Measurements from ENCODE around the gene BTRC. TPM values are rescaled to one million over a fixed set of nuclear protein-coding genes. Genes with fewer than 3 reads are reported as not detected.
A peak's percentile ranks its signal among the peaks of the same experiment; 100 is the strongest.
"Not testable (repeated sequence)": the region's sequence is repeated elsewhere in the genome, so short reads cannot be mapped to it uniquely, and the experiment has no call there.

BTRC gene
- total RNA-seq, 1 experiment from 2014 or later = 29.1 TPM

GRCh38 chr10:101360090-101360489, 6.1 kb downstream of the BTRC start:
- H3K27ac ChIP-seq (ENCODE audit: low read depth, low read length); H4K20me1 ChIP-seq (ENCODE audit: insufficient read depth); POLR2A ChIA-PET; H3K4me3 ChIP-seq (replicated peaks in 1 of 2; ENCODE audit: low read depth in 1 of 2, low read length in 2 of 2); RAD21 ChIA-PET (ENCODE audit: low non-redundant PET in 1 of 2, low total read pairs in 2 of 2, uncharacterized antibody in 2 of 2, unreplicated experiment in 2 of 2); intact Hi-C loops (cut with micrococcal nuclease); H3K4me2 ChIP-seq (ENCODE audit: low read length); H3K27me3 ChIP-seq (ENCODE audit: insufficient read depth, low read length); H2AFZ ChIP-seq (ENCODE audit: low read depth, low read length, poor library complexity, severe bottlenecking); CTCF ChIA-PET; H3K36me3 ChIP-seq (ENCODE audit: control insufficient read depth in 1 of 2, insufficient read depth in 2 of 2, low read length in 2 of 2); H3K9me2 ChIP-seq (ENCODE audit: insufficient read depth); H3K9ac ChIP-seq (ENCODE audit: low read length); BruUV-seq (replicated peaks); DNase-seq (ENCODE audit: low read depth, low spot score); H3K9me3 ChIP-seq (ENCODE audit: control insufficient read depth in 1 of 2, insufficient read depth in 1 of 2, low read depth in 1 of 2, low read length in 2 of 2): not testable (repeated sequence)
- peak; percentile 33; the same call in 1 of the 2 replicates for TF ChIP-seq EGR1 (IDR thresholded peaks at IDR 0.05; ENCODE audit: low read depth)
- Histone ChIP-seq H3K79me2 (ENCODE audit: insufficient read depth, low read length) (peaks cover 23% of the 10 kb centered on the region), H3K4me1 (ENCODE audit: control insufficient read depth in 1 of 2, insufficient read depth in 2 of 2, low read length in 2 of 2) (peaks cover 4 to 28% of the 10 kb centered on the region in 2 experiments; a peak in 3 of 4 replicates)
- ATAC-seq = peak; percentile 36

GRCh38 chr10:101360841-101361240, 6.9 kb downstream of the BTRC start:
- H3K4me3 ChIP-seq (replicated peaks in 1 of 2; ENCODE audit: low read depth in 1 of 2, low read length in 2 of 2); DNase-seq (ENCODE audit: low read depth, low spot score); ATAC-seq; H3K27me3 ChIP-seq (ENCODE audit: insufficient read depth, low read length); H3K9me3 ChIP-seq (ENCODE audit: control insufficient read depth in 1 of 2, insufficient read depth in 1 of 2, low read depth in 1 of 2, low read length in 2 of 2); POLR2A ChIA-PET; RAD21 ChIA-PET (ENCODE audit: low non-redundant PET in 1 of 2, low total read pairs in 2 of 2, uncharacterized antibody in 2 of 2, unreplicated experiment in 2 of 2); H2AFZ ChIP-seq (ENCODE audit: low read depth, low read length, poor library complexity, severe bottlenecking); H4K20me1 ChIP-seq (ENCODE audit: insufficient read depth); H3K27ac ChIP-seq (ENCODE audit: low read depth, low read length); intact Hi-C loops (cut with micrococcal nuclease); H3K9ac ChIP-seq (ENCODE audit: low read length); H3K36me3 ChIP-seq (ENCODE audit: control insufficient read depth in 1 of 2, insufficient read depth in 2 of 2, low read length in 2 of 2); H3K9me2 ChIP-seq (ENCODE audit: insufficient read depth); H3K4me2 ChIP-seq (ENCODE audit: low read length); BruUV-seq (replicated peaks): not testable (repeated sequence)
- CTCF ChIA-PET = interaction anchor here (1.0 kb wide), 1 partner anchor 83 kb away, joined by 3 read pairs; no protein-coding TSS in a partner anchor
- Histone ChIP-seq H3K4me1 (ENCODE audit: control insufficient read depth in 1 of 2, insufficient read depth in 2 of 2, low read length in 2 of 2) (peaks cover 0 to 21% of the 10 kb centered on the region in 2 experiments; a peak in 2 of 4 replicates), H3K79me2 (ENCODE audit: insufficient read depth, low read length) (peaks cover 19% of the 10 kb centered on the region; the same call in 1 of the 2 replicates)

- TF ChIP-seq JUND (IDR thresholded peaks at IDR 0.05) = no peak
- TF ChIP-seq TCF7L2 (IDR thresholded peaks at IDR 0.05; ENCODE audit: borderline replicate concordance, extremely low read depth, insufficient read depth, insufficient read length) = no peak
- TF ChIP-seq EGR1 (IDR thresholded peaks at IDR 0.05; ENCODE audit: low read depth) = no peak
- no peak for TF ChIP-seq RAD21 (IDR thresholded peaks at IDR 0.05; ENCODE audit: low read depth)
- Histone ChIP-seq H3K27me3 (ENCODE audit: insufficient read depth, low read length) (no peaks in the 10 kb centered on the region), H3K9me2 (ENCODE audit: insufficient read depth) (no peaks in the 10 kb centered on the region), H3K9me3 (ENCODE audit: control insufficient read depth in 1 of 2, insufficient read depth in 1 of 2, low read depth in 1 of 2, low read length in 2 of 2) (no peaks in the 10 kb centered on the region), H3K9ac (ENCODE audit: low read length) (no peak overlapping the region), H3K4me3 (replicated peaks in 1 of 2; ENCODE audit: low read depth in 1 of 2, low read length in 2 of 2) (no peak overlapping the region), H3K4me1 (ENCODE audit: control insufficient read depth in 1 of 2, insufficient read depth in 2 of 2, low read length in 2 of 2) (peaks cover 17 to 43% of the 10 kb centered on the region in 2 experiments), H3K79me2 (ENCODE audit: insufficient read depth, low read length) (peaks cover 25% of the 10 kb centered on the region), H3K36me3 (ENCODE audit: control insufficient read depth in 1 of 2, insufficient read depth in 2 of 2, low read length in 2 of 2) (no peaks in the 10 kb centered on the region), H4K20me1 (ENCODE audit: insufficient read depth) (no peaks in the 10 kb centered on the region), H2AFZ (ENCODE audit: low read depth, low read length, poor library complexity, severe bottlenecking) (no peak overlapping the region), H3K4me2 (ENCODE audit: low read length) (peak overlapping the region; percentile 2; the same call in 1 of the 2 replicates), H3K27ac (ENCODE audit: low read depth, low read length) (no peak overlapping the region)
- intact Hi-C loops (cut with micrococcal nuclease) = no loop called here
- RAD21 ChIA-PET (ENCODE audit: low non-redundant PET in 1 of 2, low total read pairs in 2 of 2, uncharacterized antibody in 2 of 2, unreplicated experiment in 2 of 2) = no interaction called here
- BruUV-seq (replicated peaks) = no TSS peak
- DNase-seq (ENCODE audit: low read depth, low spot score) (no peak), ATAC-seq (no peak)
- CTCF ChIA-PET = no interaction called here
- POLR2A ChIA-PET = no interaction called here
Measured at GRCh38 chr10:101363850-101364400, 10.0 kb downstream of the BTRC start.

Data from HCT116 (cell line).